IPS-11a (cell line): ENCODE measurements around the gene SHISA9.
"Not testable (repeated sequence)": the region's sequence is repeated elsewhere in the genome, so short reads cannot be mapped to it uniquely, and the experiment has no call there.

Source experiments
- H3K4me3 ChIP-seq: one replicate; pipeline ENCODE4 v1.5.1; 2013; ENCODE audit warnings: low read depth, low read length, control low read depth

SHISA9 gene

GRCh38 chr16:12899529-12900143, 1.8 kb upstream of the SHISA9 start:
- peak overlapping the region; percentile 1 for H3K4me3 ChIP-seq

- peak overlapping the region; percentile 76 for H3K4me3 ChIP-seq
Measured at GRCh38 chr16:12900156-12900555, 1.2 kb upstream of the SHISA9 start.

- H3K4me3 ChIP-seq: peak overlapping the region; percentile 76
Measured at GRCh38 chr16:12900599-12901203, 697 bp upstream of the SHISA9 start.

- H3K4me3 ChIP-seq: peak overlapping the region; percentile 94
Measured at GRCh38 chr16:12901204-12901596, 198 bp upstream of the SHISA9 start.

GRCh38 chr16:12902511-12903372, 1.3 kb downstream of the SHISA9 start:
- peak overlapping the region; percentile 94 for H3K4me3 ChIP-seq

- H3K4me3 ChIP-seq: peak overlapping the region; percentile 94
Measured at GRCh38 chr16:12903407-12904328, 2.3 kb downstream of the SHISA9 start.

GRCh38 chr16:12904329-12904671, 2.9 kb downstream of the SHISA9 start:
- peak overlapping the region; percentile 94 for H3K4me3 ChIP-seq

- H3K4me3 ChIP-seq: no peak overlapping the region
Measured at GRCh38 chr16:12906271-12906670, 4.9 kb downstream of the SHISA9 start.

GRCh38 chr16:12906765-12907516, 5.5 kb downstream of the SHISA9 start:
- H3K4me3 ChIP-seq: no peak overlapping the region

- H3K4me3 ChIP-seq: no peak overlapping the region
Measured at GRCh38 chr16:12907670-12908233, 6.4 kb downstream of the SHISA9 start.

- no peak overlapping the region for H3K4me3 ChIP-seq
Measured at GRCh38 chr16:12917246-12917645, 15.8 kb downstream of the SHISA9 start.

- no peak overlapping the region for H3K4me3 ChIP-seq
Measured at GRCh38 chr16:12917653-12918052, 16.3 kb downstream of the SHISA9 start.

- H3K4me3 ChIP-seq: no peak overlapping the region
Measured at GRCh38 chr16:12920739-12921138, 19.3 kb downstream of the SHISA9 start.

- H3K4me3 ChIP-seq: not testable (repeated sequence)
Measured at GRCh38 chr16:12923640-12924039, 22.2 kb downstream of the SHISA9 start.

GRCh38 chr16:12925026-12925800, 23.8 kb downstream of the SHISA9 start:
- no peak overlapping the region for H3K4me3 ChIP-seq

- H3K4me3 ChIP-seq: no peak overlapping the region
Measured at GRCh38 chr16:12927591-12927990, 26.2 kb downstream of the SHISA9 start.

- H3K4me3 ChIP-seq: no peak overlapping the region
Measured at GRCh38 chr16:12930881-12931280, 29.5 kb downstream of the SHISA9 start.

- no peak overlapping the region for H3K4me3 ChIP-seq
Measured at GRCh38 chr16:12936391-12936790, 35.0 kb downstream of the SHISA9 start.

GRCh38 chr16:12941896-12942295, 40.5 kb downstream of the SHISA9 start:
- H3K4me3 ChIP-seq: no peak overlapping the region
